NOMO-1 treated with dmso at 0.1 percent for 144 hours (cell line): ENCODE measurements around the gene NR4A3.
A peak's percentile ranks its signal among the peaks of the same experiment; 100 is the strongest.

Experiments
- DNase-seq: peaks from one replicate; lab custom pipeline; 2025; ENCODE audit not compliant: unreplicated experiment; lab: John Stamatoyannopoulos, UW

NR4A3 gene

GRCh38 chr9:99873943-99874584, 52.4 kb downstream of the NR4A3 start:
- no peak for DNase-seq

- DNase-seq = no peak
These were observed 54.5 kb downstream of the NR4A3 start for GRCh38 chr9:99876190-99876589.

GRCh38 chr9:99878651-99879050, 57.0 kb downstream of the NR4A3 start:
- DNase-seq = no peak

- no peak for DNase-seq
These were observed 60.1 kb downstream of the NR4A3 start for GRCh38 chr9:99881769-99882168.

- no peak for DNase-seq
These were observed 64.1 kb downstream of the NR4A3 start for GRCh38 chr9:99885747-99886146.

- no peak for DNase-seq
These were observed 67.4 kb downstream of the NR4A3 start for GRCh38 chr9:99889120-99889519.

- no peak for DNase-seq
These were observed 73.1 kb downstream of the NR4A3 start for GRCh38 chr9:99894826-99895225.

GRCh38 chr9:99895510-99895909, 73.8 kb downstream of the NR4A3 start:
- DNase-seq = no peak

GRCh38 chr9:99896119-99896518, 74.4 kb downstream of the NR4A3 start:
- no peak for DNase-seq

- DNase-seq = no peak
These were observed 81.7 kb downstream of the NR4A3 start for GRCh38 chr9:99903393-99903792.

GRCh38 chr9:99905833-99906402, 84.2 kb downstream of the NR4A3 start:
- no peak for DNase-seq

GRCh38 chr9:99906403-99907207, 84.9 kb downstream of the NR4A3 start, which contains the start of gene STX17:
Gene STX17, plus strand, starts transcription at chr9:99906654. Its CDS starts 8,586 bp downstream, at chr9:99915240.
- DNase-seq = peak; percentile 45

GRCh38 chr9:99907208-99907532, 85.5 kb downstream of the NR4A3 start:
- DNase-seq = no peak

GRCh38 chr9:99911600-99911999, 89.9 kb downstream of the NR4A3 start:
- DNase-seq = no peak
